MCF 10A (cell line): Measurements from ENCODE around the gene TRIM25. TPM values are rescaled to one million over a fixed set of nuclear protein-coding genes. Genes with fewer than 3 reads are reported as not detected.

Experiments
- BruUV-seq: library from RNA; stranded (reverse); fragments of 400-500 nt; replicated peaks from 2 replicates; lab custom pipeline; 2021; lab: Mats Ljungman, UMichigan
- CTCF ChIA-PET: fragments of 300-600 bp; sonication (Branson Sonifier 250); formaldehyde crosslinking; extraction: SDS; loops from one replicate; lab custom pipeline; 2021; ENCODE audit warnings: antibody characterized with exemption, inconsistent platforms; lab: Yijun Ruan, JAX
- POLR2A ChIA-PET: fragments of 300-600, 350-650 bp; sonication (Branson Sonifier 250); formaldehyde crosslinking; extraction: SDS; loops from one replicate; lab custom pipeline; 2020; ENCODE audit warnings: antibody characterized with exemption, inconsistent platforms; lab: Yijun Ruan, JAX
- DNase-seq: peaks from one replicate; pipeline ENCODE4 v3.0.0-alpha.2; 2018; ENCODE audit not compliant: unreplicated experiment
- H3K27ac Mint-ChIP-seq: one replicate; pipeline ENCODE4 v1.8.0; 2022; ENCODE audit warnings: mild to moderate bottlenecking, low read depth, mixed read lengths; ENCODE audit not compliant: unreplicated experiment
- H3K27me3 Mint-ChIP-seq: one replicate; pipeline ENCODE4 v1.8.0; 2022; ENCODE audit warnings: mixed read lengths; ENCODE audit not compliant: insufficient read depth, unreplicated experiment
- H3K36me3 Mint-ChIP-seq: one replicate; pipeline ENCODE4 v1.8.0; 2022; ENCODE audit warnings: mild to moderate bottlenecking, moderate library complexity, mixed read lengths; ENCODE audit not compliant: insufficient read depth, unreplicated experiment
- H3K4me1 Mint-ChIP-seq: one replicate; pipeline ENCODE4 v1.8.0; 2022; ENCODE audit warnings: mixed read lengths; ENCODE audit not compliant: insufficient read depth, unreplicated experiment
- H3K4me3 Mint-ChIP-seq: one replicate; pipeline ENCODE4 v1.8.0; 2022; ENCODE audit warnings: mild to moderate bottlenecking, moderate library complexity, mixed read lengths; ENCODE audit not compliant: unreplicated experiment
- H3K9me3 Mint-ChIP-seq: one replicate; pipeline ENCODE4 v1.8.0; 2022; ENCODE audit warnings: mixed read lengths; ENCODE audit not compliant: unreplicated experiment
- intact Hi-C: fragments of 100-400 bp; cut with micrococcal nuclease; formaldehyde crosslinking; loops from 2 replicates; pipeline ENCODE4 v1.14.1; 2022
- total RNA-seq: library from RNA; stranded (reverse); gene quantifications from 2 replicates; pipeline ENCODE4 v1.2.3, GENCODE V29; 2022
- TF ChIP-seq, protein P1 (sequence below): fragments of 200-600 bp; IDR thresholded peaks from one replicate; pipeline ENCODE4 v1.8.0; 2022; ENCODE audit warnings: antibody characterized with exemption, mild to moderate bottlenecking; ENCODE audit not compliant: unreplicated experiment

TRIM25 gene
- total RNA-seq, 1 experiment from 2014 or later: 178 TPM

DNA sequence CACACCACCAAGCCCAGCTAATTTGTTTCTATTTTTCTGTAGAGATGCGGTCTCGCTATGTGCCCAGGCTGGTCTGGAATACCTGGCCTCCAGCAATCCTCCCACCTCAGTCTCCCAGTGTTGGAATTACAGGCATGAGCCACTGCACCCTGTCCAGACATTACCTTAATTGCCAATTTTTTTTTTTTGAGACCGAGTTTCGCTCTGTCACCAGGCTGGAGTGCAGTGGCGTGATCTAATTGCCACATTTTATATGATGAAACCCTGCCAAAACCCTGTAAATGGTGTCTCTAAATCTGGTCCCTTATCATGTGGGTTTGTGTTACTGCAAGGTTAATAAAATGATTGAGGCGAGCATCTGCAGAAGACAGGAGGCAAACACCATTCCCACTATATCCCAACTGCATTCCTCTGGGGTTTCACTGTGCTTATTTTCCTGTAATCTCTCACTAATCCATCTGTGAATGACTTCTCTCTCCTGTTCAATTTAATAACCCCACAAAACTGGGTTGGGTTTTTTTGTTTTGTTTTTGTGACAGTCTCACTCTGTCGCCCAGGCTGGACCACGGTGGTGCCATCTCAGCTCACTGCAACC lies 19.4 kb upstream of the TRIM25 start:
- no peaks in the 10 kb centered on the region for H3K27me3 Mint-ChIP-seq
- no peak overlapping the region for H3K27ac Mint-ChIP-seq
- BruUV-seq: no TSS peak
- intact Hi-C loops: no loop called here
- peaks cover 37% of the 10 kb centered on the region for H3K36me3 Mint-ChIP-seq
- ChIA-PET POLR2A (interaction anchor here (1.5 kb wide), 1 partner anchor 19 kb away, joined by 3 read pairs; the partner anchor contains the start of gene TRIM25), CTCF (interaction anchor here (0.6 to 1.2 kb wide), 4 partner anchors 78 to 218 kb away, joined by 3 to 5 read pairs (median 4); no protein-coding TSS in a partner anchor)
- TF ChIP-seq, protein P1, sequence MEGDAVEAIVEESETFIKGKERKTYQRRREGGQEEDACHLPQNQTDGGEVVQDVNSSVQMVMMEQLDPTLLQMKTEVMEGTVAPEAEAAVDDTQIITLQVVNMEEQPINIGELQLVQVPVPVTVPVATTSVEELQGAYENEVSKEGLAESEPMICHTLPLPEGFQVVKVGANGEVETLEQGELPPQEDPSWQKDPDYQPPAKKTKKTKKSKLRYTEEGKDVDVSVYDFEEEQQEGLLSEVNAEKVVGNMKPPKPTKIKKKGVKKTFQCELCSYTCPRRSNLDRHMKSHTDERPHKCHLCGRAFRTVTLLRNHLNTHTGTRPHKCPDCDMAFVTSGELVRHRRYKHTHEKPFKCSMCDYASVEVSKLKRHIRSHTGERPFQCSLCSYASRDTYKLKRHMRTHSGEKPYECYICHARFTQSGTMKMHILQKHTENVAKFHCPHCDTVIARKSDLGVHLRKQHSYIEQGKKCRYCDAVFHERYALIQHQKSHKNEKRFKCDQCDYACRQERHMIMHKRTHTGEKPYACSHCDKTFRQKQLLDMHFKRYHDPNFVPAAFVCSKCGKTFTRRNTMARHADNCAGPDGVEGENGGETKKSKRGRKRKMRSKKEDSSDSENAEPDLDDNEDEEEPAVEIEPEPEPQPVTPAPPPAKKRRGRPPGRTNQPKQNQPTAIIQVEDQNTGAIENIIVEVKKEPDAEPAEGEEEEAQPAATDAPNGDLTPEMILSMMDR: no peak
- H3K4me1 Mint-ChIP-seq: peaks cover 13% of the 10 kb centered on the region
- no peak overlapping the region for H3K4me3 Mint-ChIP-seq
- no peak for DNase-seq
- no peaks in the 10 kb centered on the region for H3K9me3 Mint-ChIP-seq

DNA sequence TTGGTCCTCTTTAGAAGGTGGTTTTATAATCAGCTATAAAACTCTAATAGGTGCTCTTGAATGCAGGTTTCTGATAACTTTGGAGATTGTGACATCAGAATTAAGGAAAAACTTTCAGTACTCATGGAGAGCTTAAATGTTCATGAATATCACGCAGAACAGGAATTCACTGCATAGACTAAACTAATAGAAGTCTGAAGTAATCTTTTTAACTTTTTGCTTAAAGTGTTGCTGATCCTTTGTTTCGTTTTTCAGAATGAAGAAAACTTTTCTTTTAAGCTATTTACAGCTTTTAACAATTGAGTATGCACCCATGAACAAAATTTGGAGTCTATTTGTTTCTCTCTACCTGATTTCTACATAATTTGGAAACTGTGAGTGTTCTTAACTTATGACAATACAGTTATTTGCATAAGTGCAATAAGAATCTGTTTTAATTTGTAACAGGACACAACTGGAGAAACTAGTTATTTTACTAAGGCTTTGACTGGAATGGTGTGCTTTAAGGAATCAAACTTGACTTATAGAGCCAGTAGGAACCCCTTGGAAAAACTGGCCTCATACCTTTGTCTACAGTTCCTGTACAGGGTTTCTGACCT lies 17.0 kb upstream of the TRIM25 start:
- no TSS peak for BruUV-seq
- intact Hi-C loops: no loop called here
- ChIA-PET POLR2A (interaction anchor here (0.6 to 1.0 kb wide), 3 partner anchors 11 to 853 kb away, joined by 3 read pairs; no protein-coding TSS in a partner anchor), CTCF (interaction anchor here (0.6 to 2.0 kb wide), 4 partner anchors 11 to 112 kb away, joined by 3 to 5 read pairs (median 4); no protein-coding TSS in a partner anchor)
- H3K9me3 Mint-ChIP-seq: no peaks in the 10 kb centered on the region
- no peaks in the 10 kb centered on the region for H3K27me3 Mint-ChIP-seq
- H3K4me3 Mint-ChIP-seq: no peak overlapping the region
- H3K27ac Mint-ChIP-seq: no peak overlapping the region
- TF ChIP-seq, protein P1: no peak
- H3K36me3 Mint-ChIP-seq: peaks cover 13% of the 10 kb centered on the region
- H3K4me1 Mint-ChIP-seq: no peaks in the 10 kb centered on the region
- no peak for DNase-seq

DNA sequence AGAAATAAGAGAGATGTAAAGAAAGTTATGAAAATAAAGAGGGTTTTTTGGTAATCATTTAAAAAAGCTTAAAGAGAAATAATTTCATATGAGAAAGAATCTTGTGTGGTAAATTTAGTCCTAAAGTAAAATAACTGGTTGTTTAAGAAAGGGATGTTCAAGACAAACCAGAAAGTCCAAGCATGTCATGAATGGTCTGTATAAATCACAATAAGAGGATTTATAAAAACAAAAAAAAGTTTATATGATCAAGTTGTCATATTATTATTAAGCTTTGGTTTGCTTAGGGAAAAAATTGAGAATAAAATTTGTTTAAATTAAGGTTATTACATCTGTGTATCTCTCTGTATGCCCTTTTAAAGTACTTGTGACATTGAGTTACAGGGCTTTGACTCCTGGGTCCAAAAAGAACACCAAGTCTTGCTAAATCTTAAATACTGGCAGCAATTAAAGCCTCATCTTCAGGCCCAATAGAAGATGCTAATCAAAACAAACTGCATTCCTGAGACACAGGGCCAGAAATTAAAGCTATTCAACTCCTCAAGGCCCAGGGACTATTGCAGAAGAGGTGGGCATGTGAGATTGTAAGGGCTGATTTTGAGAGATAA lies 15.6 kb upstream of the TRIM25 start:
- no peaks in the 10 kb centered on the region for H3K9me3 Mint-ChIP-seq
- TF ChIP-seq, protein P1: no peak
- ChIA-PET CTCF (interaction anchor here (0.6 to 2.0 kb wide), 2 partner anchors 17 to 110 kb away, joined by 3 to 5 read pairs; no protein-coding TSS in a partner anchor), POLR2A (interaction anchor here (1.0 to 1.8 kb wide), 3 partner anchors 10 to 15 kb away, joined by 3 to 6 read pairs (median 5); partner anchors contain the start of gene TRIM25)
- H3K27me3 Mint-ChIP-seq: no peaks in the 10 kb centered on the region
- H3K36me3 Mint-ChIP-seq: peaks cover 10% of the 10 kb centered on the region
- no peak overlapping the region for H3K4me3 Mint-ChIP-seq
- no peaks in the 10 kb centered on the region for H3K4me1 Mint-ChIP-seq
- no peak overlapping the region for H3K27ac Mint-ChIP-seq
- no TSS peak for BruUV-seq
- peak; percentile 22 for DNase-seq
- intact Hi-C loops: no loop called here

DNA sequence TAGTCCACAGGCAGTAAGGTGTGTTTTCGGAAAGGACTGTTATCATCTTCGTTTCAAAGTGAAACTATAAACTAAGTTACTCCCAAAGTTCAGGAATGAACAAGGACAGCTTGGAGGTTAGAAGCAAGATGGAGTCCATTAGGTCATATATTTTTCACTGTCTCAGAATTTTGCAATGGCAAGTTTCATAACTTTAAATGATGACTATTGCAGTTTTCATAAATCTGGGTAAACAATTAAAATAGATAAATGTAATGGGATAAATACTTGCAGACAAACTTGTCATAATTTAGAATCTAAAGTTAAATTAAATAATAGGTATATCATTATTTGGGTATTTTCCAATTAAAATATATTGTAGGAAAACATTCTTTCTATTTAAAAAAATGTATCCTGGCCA lies 14.7 kb upstream of the TRIM25 start:
- CTCF ChIA-PET: interaction anchor here (1.2 kb wide), 1 partner anchor 11 kb away, joined by 6 read pairs; no protein-coding TSS in a partner anchor
- no peaks in the 10 kb centered on the region for H3K9me3 Mint-ChIP-seq

More for the DNA sequence above, 14.7 kb upstream of the TRIM25 start:
- POLR2A ChIA-PET: interaction anchor here (0.6 to 1.8 kb wide), 3 partner anchors 9 to 128 kb away, joined by 3 to 5 read pairs (median 4); partner anchors contain the start of genes C17orf67 and DGKE
- H3K36me3 Mint-ChIP-seq: peaks cover 4% of the 10 kb centered on the region
- TF ChIP-seq, protein P1: no peak
- no TSS peak for BruUV-seq
- intact Hi-C loops: no loop called here
- no peaks in the 10 kb centered on the region for H3K4me1 Mint-ChIP-seq
- no peak overlapping the region for H3K4me3 Mint-ChIP-seq
- no peaks in the 10 kb centered on the region for H3K27me3 Mint-ChIP-seq
- H3K27ac Mint-ChIP-seq: no peak overlapping the region
- no peak for DNase-seq
